ENCODE results near the gene WDFY3.

GRCh38 chr4:84895283-84895682 is 71.2 kb downstream of the WDFY3 start:
- no peak for TF ChIP-seq KDM1A (IDR thresholded peaks at IDR 0.05; ENCODE audit: low read depth)
- no peak for TF ChIP-seq CBX8 (IDR thresholded peaks at IDR 0.05)
- no peak for TF ChIP-seq HMGXB4 (CRISPR knock-in tag; IDR thresholded peaks at IDR 0.05; ENCODE audit: borderline replicate concordance)
- TF ChIP-seq, protein P1, sequence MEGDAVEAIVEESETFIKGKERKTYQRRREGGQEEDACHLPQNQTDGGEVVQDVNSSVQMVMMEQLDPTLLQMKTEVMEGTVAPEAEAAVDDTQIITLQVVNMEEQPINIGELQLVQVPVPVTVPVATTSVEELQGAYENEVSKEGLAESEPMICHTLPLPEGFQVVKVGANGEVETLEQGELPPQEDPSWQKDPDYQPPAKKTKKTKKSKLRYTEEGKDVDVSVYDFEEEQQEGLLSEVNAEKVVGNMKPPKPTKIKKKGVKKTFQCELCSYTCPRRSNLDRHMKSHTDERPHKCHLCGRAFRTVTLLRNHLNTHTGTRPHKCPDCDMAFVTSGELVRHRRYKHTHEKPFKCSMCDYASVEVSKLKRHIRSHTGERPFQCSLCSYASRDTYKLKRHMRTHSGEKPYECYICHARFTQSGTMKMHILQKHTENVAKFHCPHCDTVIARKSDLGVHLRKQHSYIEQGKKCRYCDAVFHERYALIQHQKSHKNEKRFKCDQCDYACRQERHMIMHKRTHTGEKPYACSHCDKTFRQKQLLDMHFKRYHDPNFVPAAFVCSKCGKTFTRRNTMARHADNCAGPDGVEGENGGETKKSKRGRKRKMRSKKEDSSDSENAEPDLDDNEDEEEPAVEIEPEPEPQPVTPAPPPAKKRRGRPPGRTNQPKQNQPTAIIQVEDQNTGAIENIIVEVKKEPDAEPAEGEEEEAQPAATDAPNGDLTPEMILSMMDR (IDR thresholded peaks at IDR 0.05), result no peak
- TF ChIP-seq MYC (IDR thresholded peaks at IDR 0.05; ENCODE audit: borderline replicate concordance, low read length), result no peak
- no peak for TF ChIP-seq SMC3 (IDR thresholded peaks at IDR 0.05)
- TF ChIP-seq NR3C1 (IDR thresholded peaks at IDR 0.05), result no peak
- no peak for TF ChIP-seq RNF2 (IDR thresholded peaks at IDR 0.05; ENCODE audit: borderline replicate concordance, low read depth)
- no peak for TF ChIP-seq MAX (IDR thresholded peaks at IDR 0.05)
- no peak for TF ChIP-seq USF2 (IDR thresholded peaks at IDR 0.05)
- TF ChIP-seq EP300 (IDR thresholded peaks at IDR 0.05), result no peak
